CD4-positive, alpha-beta T cell treated with Interleukin-1 beta for 1 hour (primary cell): Measurements from ENCODE around the gene RUSC1.

Experiments
- DNase-seq, 2 donors: peaks; one replicate each; pipeline ENCODE4 v3.0.0-alpha.2; 2020 to 2022

RUSC1 gene

GRCh38 chr1:155295183-155295941, 25.3 kb upstream of the RUSC1 start:
- DNase-seq = no peak

GRCh38 chr1:155295942-155296267, 24.8 kb upstream of the RUSC1 start:
- DNase-seq = no peak

DNA sequence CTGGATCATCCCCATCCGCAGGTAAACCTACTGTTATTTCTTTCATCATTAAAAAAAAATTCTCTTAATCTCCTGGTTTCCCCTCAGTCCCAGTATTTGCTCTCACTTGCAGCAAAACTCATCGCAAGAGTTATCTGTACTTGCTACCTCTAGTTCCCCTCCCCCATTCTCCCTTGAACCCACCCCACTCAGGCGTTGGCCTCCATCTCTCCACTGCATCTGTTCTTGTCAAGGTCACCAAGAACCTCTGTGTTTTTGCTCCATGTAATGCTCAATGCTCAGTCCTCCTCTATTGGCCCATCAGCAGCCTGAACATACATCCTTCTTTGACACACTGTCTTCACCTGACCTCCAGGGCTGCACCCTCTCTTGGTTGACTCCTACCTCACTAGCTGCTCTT, 24.0 kb upstream of the RUSC1 start:
- DNase-seq = no peak

GRCh38 chr1:155297384-155297783, 23.3 kb upstream of the RUSC1 start:
- no peak for DNase-seq

DNA sequence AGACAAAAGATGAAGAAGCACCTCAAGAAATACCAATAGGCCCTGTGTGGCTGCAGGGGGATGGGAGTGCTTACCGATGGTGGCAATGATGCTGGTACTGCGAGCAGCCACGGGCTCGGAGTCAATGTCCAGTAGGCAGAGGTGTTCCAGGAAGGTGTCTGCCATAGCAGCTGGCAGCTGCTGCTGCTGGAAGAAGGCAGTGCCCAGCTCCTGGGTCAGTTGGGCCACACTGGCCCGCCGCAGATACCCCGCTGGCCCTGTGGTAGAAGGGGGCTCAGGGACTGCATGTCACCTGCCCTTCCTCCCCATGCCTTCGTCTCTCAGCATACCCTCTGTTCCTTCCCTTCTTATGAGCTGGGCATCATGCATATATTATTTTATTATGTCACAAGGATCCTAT, 20.7 kb upstream of the RUSC1 start:
- no peak for DNase-seq

GRCh38 chr1:155300553-155301329, 20.0 kb upstream of the RUSC1 start:
- no peak for DNase-seq

GRCh38 chr1:155301342-155301841, 19.3 kb upstream of the RUSC1 start, which contains the start of gene PKLR:
Gene PKLR, minus strand, starts transcription at chr1:155301438. Its CDS starts 43 bp downstream, at chr1:155301395.
- no peak for DNase-seq

DNA sequence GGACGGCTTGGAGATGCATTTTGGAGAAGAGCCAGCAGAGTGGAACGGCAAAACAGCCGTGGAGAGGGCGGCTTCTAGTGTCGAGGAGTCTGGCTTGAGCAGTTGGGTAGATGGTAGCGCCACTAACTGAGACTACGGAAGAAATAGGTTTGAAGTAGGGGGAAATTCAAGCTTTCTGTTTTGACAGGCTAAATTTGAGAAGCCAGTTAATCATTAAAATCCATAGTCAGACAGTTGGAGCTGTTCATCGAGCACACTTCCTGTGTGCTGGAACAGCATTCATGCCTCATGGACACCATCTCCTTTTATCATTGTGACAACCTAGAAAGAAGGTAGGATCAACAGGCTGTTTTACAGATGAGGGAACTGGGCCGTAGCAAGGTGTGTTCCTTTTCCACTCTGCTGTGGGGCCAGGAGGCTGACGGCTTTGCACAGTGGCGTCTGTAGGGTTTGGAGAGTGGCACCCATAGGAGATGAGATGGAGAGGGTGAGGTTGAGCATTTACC, 16.1 kb upstream of the RUSC1 start:
- DNase-seq = no peak

GRCh38 chr1:155305881-155306391, 14.8 kb upstream of the RUSC1 start:
- no peak for DNase-seq

DNA sequence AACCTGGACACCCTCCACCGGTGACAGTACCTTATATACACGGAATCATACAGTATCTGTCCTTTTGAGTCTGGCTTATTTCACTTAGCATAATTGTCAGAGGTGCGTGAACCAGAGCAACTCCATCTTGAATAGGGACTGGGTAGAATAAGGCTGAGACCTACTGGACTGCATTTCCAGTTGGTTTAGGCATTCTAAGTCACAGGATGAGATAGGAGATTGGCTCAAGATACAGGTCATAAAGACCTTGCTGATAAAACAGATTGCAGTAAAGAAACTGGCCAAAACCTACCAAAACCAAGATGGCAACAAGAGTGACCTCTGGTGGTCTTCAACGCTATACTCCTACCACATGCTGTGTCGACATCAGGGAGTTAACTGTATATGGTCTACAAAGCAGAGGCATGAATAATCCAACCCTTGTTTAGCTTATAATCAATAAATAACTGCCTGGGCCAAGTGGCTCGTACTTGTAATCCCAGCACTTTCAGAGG, 13.4 kb upstream of the RUSC1 start:
- no peak for DNase-seq

GRCh38 chr1:155308493-155309422, 11.9 kb upstream of the RUSC1 start, which contains the start of gene FDPS:
Gene FDPS, plus strand, starts transcription at chr1:155308866. Its CDS starts 924 bp downstream, at chr1:155309790.
- DNase-seq = peak; percentile 99

- no peak for DNase-seq
Observed at GRCh38 chr1:155309423-155310021, 11.2 kb upstream of the RUSC1 start.

DNA sequence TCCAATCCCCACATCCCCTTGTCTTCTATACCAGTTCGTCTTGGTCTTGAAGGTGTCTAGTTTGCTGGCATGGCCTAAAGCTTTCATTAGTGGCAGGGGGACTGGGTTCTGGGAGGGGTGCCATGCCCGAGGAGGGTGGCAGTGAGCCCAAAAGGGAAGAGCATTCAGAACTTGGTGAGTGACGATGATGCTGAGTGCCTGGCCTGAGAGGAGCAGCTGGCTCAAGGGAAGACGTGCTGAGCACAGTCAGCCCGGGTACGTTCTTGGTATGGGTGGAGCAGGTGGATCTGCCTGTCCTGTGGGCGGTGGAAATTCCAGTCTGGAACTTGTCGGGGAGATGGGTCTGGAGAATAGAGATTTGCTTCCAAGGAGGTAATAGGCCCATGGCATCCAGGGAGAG, 7.4 kb upstream of the RUSC1 start:
- DNase-seq = no peak

- DNase-seq = no peak
Observed at GRCh38 chr1:155316922-155317321, 3.8 kb upstream of the RUSC1 start.

DNA sequence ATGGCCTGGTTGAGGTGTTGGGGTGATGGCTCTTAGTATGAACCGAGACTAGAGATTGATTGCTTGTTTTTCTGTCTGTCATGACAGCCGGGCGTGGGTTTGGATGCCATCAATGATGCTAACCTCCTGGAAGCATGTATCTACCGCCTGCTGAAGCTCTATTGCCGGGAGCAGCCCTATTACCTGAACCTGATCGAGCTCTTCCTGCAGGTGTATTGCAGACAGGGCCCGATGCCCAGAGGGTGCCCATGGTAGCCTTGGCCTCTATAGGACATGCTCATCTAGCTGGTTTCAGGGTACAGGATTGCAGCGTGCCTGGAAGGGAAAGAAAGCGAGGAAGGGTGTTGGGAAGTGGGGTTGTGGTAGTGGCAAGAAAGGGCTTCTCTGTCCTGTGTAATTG, 2.6 kb upstream of the RUSC1 start:
- no peak for DNase-seq

DNA sequence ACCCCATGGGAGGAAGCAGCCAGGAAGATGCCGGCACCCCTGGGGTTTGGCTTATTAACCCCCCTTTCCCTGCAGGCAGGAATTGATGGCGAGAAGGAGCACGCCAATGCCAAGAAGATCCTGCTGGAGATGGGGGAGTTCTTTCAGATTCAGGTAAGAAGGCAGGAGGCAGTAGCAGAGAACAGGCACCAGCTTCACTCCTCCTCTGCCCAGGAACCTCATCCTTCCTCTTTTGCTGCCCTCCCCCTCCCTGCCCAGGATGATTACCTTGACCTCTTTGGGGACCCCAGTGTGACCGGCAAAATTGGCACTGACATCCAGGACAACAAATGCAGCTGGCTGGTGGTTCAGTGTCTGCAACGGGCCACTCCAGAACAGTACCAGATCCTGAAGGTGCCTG, 1.2 kb upstream of the RUSC1 start:
- DNase-seq = no peak

DNA sequence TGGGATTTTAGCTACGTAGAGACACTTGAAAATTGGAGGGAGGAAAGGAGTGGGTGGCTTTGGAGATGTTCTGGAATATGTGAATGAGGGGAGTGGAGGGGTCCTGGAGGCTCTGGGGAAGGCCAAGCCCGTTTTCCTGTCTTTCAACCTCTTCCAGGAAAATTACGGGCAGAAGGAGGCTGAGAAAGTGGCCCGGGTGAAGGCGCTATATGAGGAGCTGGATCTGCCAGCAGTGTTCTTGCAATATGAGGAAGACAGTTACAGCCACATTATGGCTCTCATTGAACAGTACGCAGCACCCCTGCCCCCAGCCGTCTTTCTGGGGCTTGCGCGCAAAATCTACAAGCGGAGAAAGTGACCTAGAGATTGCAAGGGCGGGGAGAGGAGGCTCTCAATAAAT, 442 bp upstream of the RUSC1 start:
- no peak for DNase-seq

DNA sequence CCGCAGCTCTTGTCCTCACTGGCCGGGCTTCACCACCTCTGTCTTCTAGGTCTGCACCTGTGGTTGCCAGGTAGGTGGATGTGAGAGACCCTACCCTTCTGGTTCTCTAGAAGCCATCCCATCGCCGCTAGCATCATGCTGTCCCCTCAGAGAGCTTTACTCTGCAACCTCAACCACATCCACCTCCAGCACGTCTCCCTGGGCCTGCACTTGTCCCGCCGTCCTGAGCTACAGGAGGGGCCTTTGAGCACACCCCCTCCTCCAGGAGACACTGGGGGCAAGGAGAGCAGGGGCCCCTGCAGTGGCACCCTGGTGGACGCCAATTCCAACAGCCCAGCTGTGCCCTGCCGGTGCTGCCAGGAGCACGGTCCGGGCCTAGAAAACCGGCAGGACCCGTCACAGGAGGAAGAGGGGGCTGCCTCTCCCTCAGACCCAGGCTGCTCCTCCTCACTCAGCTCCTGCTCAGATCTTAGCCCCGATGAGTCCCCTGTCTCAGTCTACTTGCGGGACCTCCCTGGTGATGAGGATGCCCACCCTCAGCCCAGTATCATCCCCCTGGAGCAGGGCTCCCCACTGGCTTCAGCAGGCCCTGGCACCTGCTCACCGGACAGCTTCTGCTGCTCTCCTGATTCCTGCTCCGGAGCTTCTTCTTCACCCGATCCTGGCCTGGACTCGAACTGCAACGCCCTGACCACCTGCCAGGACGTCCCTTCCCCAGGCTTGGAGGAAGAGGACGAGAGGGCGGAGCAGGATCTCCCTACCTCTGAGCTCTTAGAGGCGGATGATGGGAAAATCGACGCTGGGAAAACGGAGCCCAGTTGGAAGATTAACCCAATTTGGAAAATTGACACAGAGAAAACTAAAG, 1.2 kb downstream of the RUSC1 start:
- DNase-seq = no peak

GRCh38 chr1:155322571-155322952, 1.9 kb downstream of the RUSC1 start:
- DNase-seq = no peak

- DNase-seq = peak; percentile 81 to 84
Observed at GRCh38 chr1:155322953-155323728, 2.4 kb downstream of the RUSC1 start.
